Activated CD8-positive, alpha-beta T cell treated with anti-CD3 and anti-CD28 coated beads for 36 hours (primary cell): ENCODE results near the gene PRAC2. TPM values are rescaled to one million over a fixed set of nuclear protein-coding genes. Genes with fewer than 3 reads are reported as not detected.
A peak's percentile ranks its signal among the peaks of the same experiment; 100 is the strongest.

Experiments used
- ATAC-seq: fragments of 200-7000 bp; cut with Tn5 transposase; one replicate; pipeline ENCODE4 v1.10.0; 2021; ENCODE audit warnings: mild to moderate bottlenecking, moderate library complexity
- CTCF ChIA-PET: fragments of 350-600 bp; sonication (Branson Sonifier 250); formaldehyde crosslinking; loops from one replicate; lab custom pipeline; 2021; ENCODE audit warnings: antibody characterized with exemption; lab: Charles Lee
- POLR2A ChIA-PET: fragments of 350-600 bp; sonication (Branson Sonifier 250); formaldehyde crosslinking; loops from one replicate; lab custom pipeline; 2021; ENCODE audit warnings: antibody characterized with exemption; lab: Charles Lee
- DNase-seq: peaks from one replicate; pipeline ENCODE4 v3.0.0-alpha.2; 2020
- H3K27ac Mint-ChIP-seq: one replicate; pipeline ENCODE4 v1.8.0; 2021; ENCODE audit warnings: mild to moderate bottlenecking, mixed read lengths
- H3K27me3 Mint-ChIP-seq: one replicate; pipeline ENCODE4 v1.8.0; 2021; ENCODE audit warnings: mixed read lengths
- H3K36me3 Mint-ChIP-seq: one replicate; pipeline ENCODE4 v1.8.0; 2021; ENCODE audit warnings: low read depth, mixed read lengths
- H3K4me1 Mint-ChIP-seq: one replicate; pipeline ENCODE4 v1.8.0; 2021; ENCODE audit warnings: low read depth, mixed read lengths
- H3K4me3 Mint-ChIP-seq: one replicate; pipeline ENCODE4 v1.8.0; 2021; ENCODE audit warnings: mild to moderate bottlenecking, moderate library complexity, mixed read lengths
- H3K9me3 Mint-ChIP-seq: one replicate; pipeline ENCODE4 v1.8.0; 2021; ENCODE audit warnings: mixed read lengths
- intact Hi-C: fragments of 100-400 bp; cut with micrococcal nuclease; formaldehyde crosslinking; loops from one replicate; pipeline ENCODE4 v1.10.0; 2022
- total RNA-seq, 2 experiments: library from RNA; stranded (reverse); gene quantifications; one replicate each; pipeline ENCODE4 v1.2.3, GENCODE V29; 2021
- TF ChIP-seq, protein P1 (sequence below): fragments of 200-600 bp; IDR thresholded peaks from one replicate; pipeline ENCODE4 v1.8.0; 2022; ENCODE audit warnings: antibody characterized with exemption, mild to moderate bottlenecking

PRAC2 gene
- total RNA-seq, 2 experiments from 2014 or later: not detected

DNA sequence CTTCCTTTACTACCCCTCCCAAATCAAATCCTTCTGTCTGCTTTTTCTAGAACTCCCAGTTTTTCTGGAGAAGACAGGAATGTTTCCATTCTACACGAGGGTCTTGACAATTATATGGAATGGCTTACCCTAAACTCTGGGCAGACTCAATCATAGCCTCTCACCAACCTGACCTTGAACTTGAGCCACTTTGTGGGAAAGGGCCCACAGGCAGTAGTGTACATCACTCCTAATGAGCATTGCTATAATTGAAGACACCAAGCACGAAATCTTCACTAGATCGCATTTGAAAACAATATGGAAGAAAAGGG, 7.2 kb downstream of the PRAC2 start:
- DNase-seq: no peak
- TF ChIP-seq, protein P1, sequence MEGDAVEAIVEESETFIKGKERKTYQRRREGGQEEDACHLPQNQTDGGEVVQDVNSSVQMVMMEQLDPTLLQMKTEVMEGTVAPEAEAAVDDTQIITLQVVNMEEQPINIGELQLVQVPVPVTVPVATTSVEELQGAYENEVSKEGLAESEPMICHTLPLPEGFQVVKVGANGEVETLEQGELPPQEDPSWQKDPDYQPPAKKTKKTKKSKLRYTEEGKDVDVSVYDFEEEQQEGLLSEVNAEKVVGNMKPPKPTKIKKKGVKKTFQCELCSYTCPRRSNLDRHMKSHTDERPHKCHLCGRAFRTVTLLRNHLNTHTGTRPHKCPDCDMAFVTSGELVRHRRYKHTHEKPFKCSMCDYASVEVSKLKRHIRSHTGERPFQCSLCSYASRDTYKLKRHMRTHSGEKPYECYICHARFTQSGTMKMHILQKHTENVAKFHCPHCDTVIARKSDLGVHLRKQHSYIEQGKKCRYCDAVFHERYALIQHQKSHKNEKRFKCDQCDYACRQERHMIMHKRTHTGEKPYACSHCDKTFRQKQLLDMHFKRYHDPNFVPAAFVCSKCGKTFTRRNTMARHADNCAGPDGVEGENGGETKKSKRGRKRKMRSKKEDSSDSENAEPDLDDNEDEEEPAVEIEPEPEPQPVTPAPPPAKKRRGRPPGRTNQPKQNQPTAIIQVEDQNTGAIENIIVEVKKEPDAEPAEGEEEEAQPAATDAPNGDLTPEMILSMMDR: no peak
- ATAC-seq: no peak
- H3K4me1 Mint-ChIP-seq: peaks cover 26% of the 10 kb centered on the region
- intact Hi-C loops: no loop called here
- no peak overlapping the region for H3K27ac Mint-ChIP-seq
- no peak overlapping the region for H3K4me3 Mint-ChIP-seq
- no peaks in the 10 kb centered on the region for H3K36me3 Mint-ChIP-seq
- CTCF ChIA-PET: interaction anchor here (1.3 to 2.8 kb wide), 2 partner anchors 52 to 75 kb away, joined by 3 to 13 read pairs; no protein-coding TSS in a partner anchor
- POLR2A ChIA-PET: no interaction called here
- peaks cover 89% of the 10 kb centered on the region for H3K27me3 Mint-ChIP-seq
- no peaks in the 10 kb centered on the region for H3K9me3 Mint-ChIP-seq

DNA sequence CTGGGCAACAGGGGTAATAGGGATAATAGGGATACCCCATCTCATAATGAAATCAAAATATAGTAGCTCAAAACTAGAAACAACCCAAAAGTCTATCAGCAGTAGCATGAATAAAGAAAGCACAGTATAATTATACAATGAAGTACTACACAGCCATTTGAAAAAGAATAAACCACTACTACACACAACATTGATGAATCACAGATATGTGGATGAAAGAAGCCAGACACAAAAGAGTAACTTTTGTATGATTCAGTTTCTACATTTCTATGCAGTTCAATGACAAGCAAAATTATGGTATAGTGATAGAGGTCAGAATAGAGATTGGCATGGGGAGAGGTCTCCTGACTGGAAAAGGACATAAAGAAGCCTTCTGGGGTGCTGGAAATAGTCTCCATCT, 8.4 kb downstream of the PRAC2 start:
- Mint-ChIP-seq H3K36me3 (no peaks in the 10 kb centered on the region), H3K4me1 (peaks cover 25% of the 10 kb centered on the region), H3K27ac (no peak overlapping the region), H3K9me3 (no peaks in the 10 kb centered on the region), H3K27me3 (peaks cover 89% of the 10 kb centered on the region), H3K4me3 (no peak overlapping the region)
- CTCF ChIA-PET: interaction anchor here (0.8 to 2.8 kb wide), 6 partner anchors 18 to 153 kb away, joined by 3 to 13 read pairs (median 4); no protein-coding TSS in a partner anchor
- POLR2A ChIA-PET: interaction anchor here (1.1 kb wide), 1 partner anchor 13 kb away, joined by 3 read pairs; no protein-coding TSS in a partner anchor
- intact Hi-C loops: no loop called here
- no peak for ATAC-seq
- TF ChIP-seq, protein P1: no peak
- no peak for DNase-seq

DNA sequence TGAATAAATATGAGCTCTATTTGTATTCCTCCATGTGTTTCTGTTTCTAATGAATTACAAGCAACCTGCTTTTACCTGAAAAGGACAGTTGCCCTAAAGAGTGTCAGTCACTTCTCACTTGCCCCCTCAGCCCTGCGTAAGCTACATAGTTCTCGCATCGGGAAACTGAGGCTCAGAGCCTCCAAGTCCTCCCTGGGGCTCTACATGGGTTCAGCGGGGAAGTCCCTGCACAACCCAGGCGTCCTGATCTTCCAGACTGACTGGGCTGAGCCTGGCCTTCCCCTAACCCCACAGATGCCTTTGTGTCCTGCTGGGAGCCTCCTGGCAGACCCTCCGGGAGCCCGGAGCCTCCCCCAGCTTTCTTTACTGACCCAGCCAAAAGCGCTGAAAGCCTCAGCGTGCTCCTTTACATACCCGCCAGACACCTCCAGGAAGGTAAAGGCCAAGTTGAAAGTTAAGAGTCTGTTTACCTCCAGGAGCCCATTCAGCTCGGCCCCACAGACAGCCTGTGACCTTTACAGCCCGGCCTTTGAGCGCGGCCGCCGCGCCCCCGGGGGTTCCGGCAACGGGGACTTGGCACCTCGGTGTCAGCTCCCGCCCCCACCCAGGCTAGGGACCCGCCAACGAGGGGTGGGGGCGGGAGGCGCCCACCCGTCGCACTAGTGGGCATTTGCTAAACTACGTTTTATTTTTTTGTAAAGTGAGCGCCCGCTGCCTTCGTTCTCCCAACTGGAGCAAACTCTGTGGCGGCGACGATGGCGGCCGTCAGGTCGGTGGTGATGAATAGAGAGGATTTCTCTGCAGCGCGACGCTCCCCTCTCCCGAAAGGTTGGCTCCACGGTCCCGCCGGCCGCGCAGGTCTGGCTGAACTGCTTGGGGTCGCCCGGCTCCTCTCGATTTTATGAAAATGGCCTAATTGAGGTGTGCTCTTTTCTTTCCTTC, 10.0 kb downstream of the PRAC2 start:
- peaks cover 89% of the 10 kb centered on the region for H3K27me3 Mint-ChIP-seq
- intact Hi-C loops: no loop called here
- ChIA-PET POLR2A (interaction anchor here (0.6 to 1.1 kb wide), 2 partner anchors 11 to 93 kb away, joined by 3 read pairs; no protein-coding TSS in a partner anchor), CTCF (interaction anchor here (0.6 to 8.5 kb wide), 9 partner anchors 8 to 253 kb away, joined by 3 to 82 read pairs (median 5); partner anchors contain the start of gene PRAC2)
- DNase-seq (peak; percentile 32), ATAC-seq (peak; percentile 48)
- H3K27ac Mint-ChIP-seq: no peak overlapping the region
- no peaks in the 10 kb centered on the region for H3K36me3 Mint-ChIP-seq
- TF ChIP-seq, protein P1: no peak
- H3K4me1 Mint-ChIP-seq: peaks cover 25% of the 10 kb centered on the region
- H3K9me3 Mint-ChIP-seq: no peaks in the 10 kb centered on the region
- peak overlapping the region; percentile 25 for H3K4me3 Mint-ChIP-seq

DNA sequence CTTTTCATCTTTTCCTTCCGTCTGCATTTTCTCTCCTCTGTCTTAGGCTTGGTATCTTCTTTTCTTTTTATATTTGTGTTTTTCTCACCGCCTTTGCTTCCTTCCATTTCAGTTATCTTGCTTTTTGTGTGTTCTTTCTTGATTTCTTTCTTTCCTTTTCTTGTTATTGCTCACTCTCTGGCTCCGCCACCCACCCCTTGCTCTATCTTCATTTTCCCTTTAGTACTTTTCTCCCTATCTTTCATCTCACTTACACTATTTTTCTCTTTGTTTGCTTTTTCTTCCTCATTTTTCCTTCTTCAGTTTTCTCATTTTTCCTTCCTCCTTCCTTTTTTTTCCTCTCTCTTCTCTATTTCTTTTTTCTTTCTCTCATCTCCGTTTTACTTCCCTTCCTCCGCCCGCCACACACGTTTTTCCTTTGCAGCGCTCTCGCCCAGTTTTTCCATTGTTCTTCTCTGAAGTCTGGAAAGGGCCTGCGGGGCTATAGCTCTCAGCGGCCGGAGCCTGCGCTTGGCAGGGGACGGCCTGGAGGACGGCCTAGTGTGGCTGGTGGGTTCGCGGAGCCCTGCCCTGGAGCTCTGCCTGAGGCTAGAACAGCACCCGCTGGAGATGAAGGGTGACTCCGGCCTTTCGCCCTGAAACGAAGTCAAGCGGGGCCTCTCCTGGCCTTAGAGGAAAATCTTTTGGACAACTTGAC, 10.8 kb downstream of the PRAC2 start:
- H3K27me3 Mint-ChIP-seq: peaks cover 92% of the 10 kb centered on the region
- DNase-seq (no peak), ATAC-seq (no peak)
- H3K4me1 Mint-ChIP-seq: peaks cover 24% of the 10 kb centered on the region
- intact Hi-C loops: no loop called here
- H3K4me3 Mint-ChIP-seq: peak overlapping the region; percentile 25
- POLR2A ChIA-PET: no interaction called here
- CTCF ChIA-PET: interaction anchor here (0.6 to 8.5 kb wide), 4 partner anchors 9 to 97 kb away, joined by 3 to 82 read pairs (median 8); partner anchors contain the start of gene PRAC2
- TF ChIP-seq, protein P1: peak; percentile 18
- no peaks in the 10 kb centered on the region for H3K9me3 Mint-ChIP-seq
- no peak overlapping the region for H3K27ac Mint-ChIP-seq
- no peaks in the 10 kb centered on the region for H3K36me3 Mint-ChIP-seq
